ENCODE measurements around the gene SMAD2. TPM values are rescaled to one million over a fixed set of nuclear protein-coding genes. Genes with fewer than 3 reads are reported as not detected.

The SMAD2 gene
- total and polyA plus RNA-seq, 2 of the 8 experiments (the other 6 are each of a cell fraction or from before 2014, with no cell fraction given) = 28.4 to 124 TPM

- DNase-seq (ENCODE audit: low read depth in 1 of 2, low spot score in 2 of 2) (no peak), FAIRE-seq (no peak)
- no peak overlapping the region for H2AFZ ChIP-seq (ENCODE audit: low read length)
- H3K18ac ChIP-seq (ENCODE audit: extremely low read depth, low read length) = no peak overlapping the region
- no peak overlapping the region for H3K56ac ChIP-seq (replicated peaks; ENCODE audit: insufficient read length, low read depth, low read length)
- no peaks in the 10 kb centered on the region for H3K79me2 ChIP-seq (ENCODE audit: control insufficient read depth in 1 of 2, insufficient read depth in 2 of 2, low read length in 2 of 2)
- no peak overlapping the region for H2BK120ac ChIP-seq (replicated peaks; ENCODE audit: low read depth, low read length)
- H2BK20ac ChIP-seq (ENCODE audit: low read length) = no peak overlapping the region
- no peak for TF ChIP-seq SRF (IDR thresholded peaks at IDR 0.05; ENCODE audit: low read depth, low read length)
- no peak for TF ChIP-seq SP4 (IDR thresholded peaks at IDR 0.05; ENCODE audit: low read length)
- no peak for TF ChIP-seq BRCA1 (IDR thresholded peaks at IDR 0.05; ENCODE audit: low read depth, low read length)
- TF ChIP-seq GTF2F1 (IDR thresholded peaks at IDR 0.05; ENCODE audit: borderline replicate concordance, low read depth, low read length) = no peak
- no peaks in the 10 kb centered on the region; a peak in 1 of 7 replicates for H3K27me3 ChIP-seq (replicated peaks in 1 of 4; ENCODE audit: control insufficient read depth in 3 of 4, extremely low read depth in 1 of 4, insufficient read depth in 3 of 4, low read length in 3 of 4)
- H3K4ac ChIP-seq (replicated peaks; ENCODE audit: insufficient read length, low read depth, low read length) = no peak overlapping the region
- H3K14ac ChIP-seq (ENCODE audit: insufficient read length) = no peak overlapping the region
- H2AK5ac ChIP-seq (ENCODE audit: low read depth, low read length) = no peak overlapping the region
- H3K23ac ChIP-seq (ENCODE audit: insufficient read length) = no peak overlapping the region
- no peaks in the 10 kb centered on the region for H3K79me1 ChIP-seq (ENCODE audit: low read depth, low read length)
- H4K20me1 ChIP-seq (replicated peaks in 1 of 2; ENCODE audit: control insufficient read depth in 1 of 2, insufficient read depth in 2 of 2, low read length in 2 of 2) = no peaks in the 10 kb centered on the region
- H4K91ac ChIP-seq (replicated peaks; ENCODE audit: insufficient read length, low read length) = no peak overlapping the region
- no peak overlapping the region for H2BK12ac ChIP-seq (ENCODE audit: low read depth, low read length)
- H3K9ac ChIP-seq (replicated peaks in 1 of 4; ENCODE audit: extremely low read depth in 1 of 4, low read depth in 3 of 4, low read length in 3 of 4) = no peak overlapping the region
- H3K9me3 ChIP-seq (ENCODE audit: insufficient read depth in 2 of 2, low read depth in 1 of 2, low read length in 1 of 2) = peaks cover 0 to 8% of the 10 kb centered on the region in 2 experiments; a peak in 2 of 4 replicates
- ChIA-PET CTCF (ENCODE audit: partially characterized antibody) (interaction anchor here (1.3 to 1.6 kb wide), 4 partner anchors 10 to 228 kb away, joined by 3 to 5 read pairs (median 4); no protein-coding TSS in a partner anchor), POLR2A (ENCODE audit: partially characterized antibody) (interaction anchor here (0.6 to 0.9 kb wide), 2 partner anchors 73 to 224 kb away, joined by 3 read pairs; no protein-coding TSS in a partner anchor)
- H3K4me1 ChIP-seq (replicated peaks in 1 of 4; ENCODE audit: control insufficient read depth in 3 of 4, insufficient read depth in 4 of 4, low read length in 3 of 4) = no peaks in the 10 kb centered on the region; a peak in 2 of 7 replicates
- no peak overlapping the region for H3K27ac ChIP-seq (ENCODE audit: low read depth, low read length)
- no peak overlapping the region for H3K4me3 ChIP-seq (ENCODE audit: extremely low read depth in 1 of 4, insufficient read depth in 2 of 4, low read depth in 3 of 4, low read length in 4 of 4)
- H3K23me2 ChIP-seq (ENCODE audit: low read depth, low read length) = no peaks in the 10 kb centered on the region
- no peaks in the 10 kb centered on the region for H3K36me3 ChIP-seq (ENCODE audit: control insufficient read depth in 2 of 4, insufficient read depth in 4 of 4, low read length in 3 of 4)
- no peak overlapping the region; the same call in 1 of the 2 replicates for H2BK15ac ChIP-seq (ENCODE audit: low read length)
- no peak overlapping the region for H4K5ac ChIP-seq (ENCODE audit: insufficient read length, low read depth, low read length)
- 91% methylated on average over 11 of the region's 11 CpGs; no CpG with 5 or more reads in 1 of the 2 experiments for WGBS, 2 experiments (ENCODE audit: extremely low coverage in 1 of 2, insufficient coverage in 1 of 2, insufficient read length in 1 of 2, insufficient replicate concordance in 2 of 2, low coverage in 1 of 2, low lambda C conversion rate in 2 of 2, missing lambda C conversion rate in 1 of 2)
- H3K4me2 ChIP-seq (ENCODE audit: insufficient read depth in 1 of 2, low read depth in 2 of 2, low read length in 2 of 2) = no peak overlapping the region
- H4K8ac ChIP-seq (ENCODE audit: extremely low read depth, insufficient read depth, low read length) = no peak overlapping the region
- H2BK5ac ChIP-seq (ENCODE audit: low read depth, low read length) = no peak overlapping the region
Observed at GRCh38 chr18:47780011-47780725, 150.3 kb downstream of the SMAD2 start.
